ENCODE measurements around the gene SRSF1. TPM values are rescaled to one million over a fixed set of nuclear protein-coding genes. Genes with fewer than 3 reads are reported as not detected.
"Not testable (repeated sequence)": the region's sequence is repeated elsewhere in the genome, so short reads cannot be mapped to it uniquely, and the experiment has no call there.

SRSF1 gene
- total RNA-seq, 1 donor from 2014 or later, result 92.4 TPM

DNA sequence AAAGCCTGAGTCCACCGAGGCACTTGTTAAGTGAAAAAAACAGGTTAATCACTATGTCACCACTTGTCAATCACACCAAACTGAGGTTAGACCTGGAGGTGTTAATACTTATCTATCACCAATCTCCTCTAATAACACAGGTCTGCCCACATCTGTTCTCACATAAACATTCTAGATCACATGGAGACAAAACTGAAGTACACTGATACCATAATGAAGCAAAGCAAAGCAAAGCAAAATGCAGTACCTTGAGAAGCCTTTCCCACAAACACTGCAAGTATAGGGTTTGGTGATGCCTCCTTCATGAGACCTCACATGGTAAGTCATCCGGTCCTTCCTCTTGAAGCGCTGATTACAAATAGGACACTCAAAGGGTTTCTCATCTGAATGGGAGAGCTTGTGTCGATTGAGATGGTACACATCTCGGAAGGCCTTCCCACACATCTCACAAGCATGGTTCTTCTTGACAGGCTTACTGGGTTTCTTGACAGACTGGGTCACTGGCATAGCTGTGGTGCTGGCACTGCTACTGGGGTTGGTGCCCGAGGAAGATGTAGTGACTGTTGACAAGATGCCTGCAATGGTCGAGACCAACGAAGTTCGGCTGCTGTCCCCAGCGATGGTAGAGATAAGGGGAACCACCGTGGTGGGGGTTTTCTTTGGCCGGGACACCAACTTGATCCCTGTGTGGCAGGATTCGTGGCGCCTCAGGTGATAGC lies 24.4 kb downstream of the SRSF1 start:
- intact Hi-C loops (cut with micrococcal nuclease), result no loop called here
- no peak for DNase-seq
- TF ChIP-seq, protein P1, sequence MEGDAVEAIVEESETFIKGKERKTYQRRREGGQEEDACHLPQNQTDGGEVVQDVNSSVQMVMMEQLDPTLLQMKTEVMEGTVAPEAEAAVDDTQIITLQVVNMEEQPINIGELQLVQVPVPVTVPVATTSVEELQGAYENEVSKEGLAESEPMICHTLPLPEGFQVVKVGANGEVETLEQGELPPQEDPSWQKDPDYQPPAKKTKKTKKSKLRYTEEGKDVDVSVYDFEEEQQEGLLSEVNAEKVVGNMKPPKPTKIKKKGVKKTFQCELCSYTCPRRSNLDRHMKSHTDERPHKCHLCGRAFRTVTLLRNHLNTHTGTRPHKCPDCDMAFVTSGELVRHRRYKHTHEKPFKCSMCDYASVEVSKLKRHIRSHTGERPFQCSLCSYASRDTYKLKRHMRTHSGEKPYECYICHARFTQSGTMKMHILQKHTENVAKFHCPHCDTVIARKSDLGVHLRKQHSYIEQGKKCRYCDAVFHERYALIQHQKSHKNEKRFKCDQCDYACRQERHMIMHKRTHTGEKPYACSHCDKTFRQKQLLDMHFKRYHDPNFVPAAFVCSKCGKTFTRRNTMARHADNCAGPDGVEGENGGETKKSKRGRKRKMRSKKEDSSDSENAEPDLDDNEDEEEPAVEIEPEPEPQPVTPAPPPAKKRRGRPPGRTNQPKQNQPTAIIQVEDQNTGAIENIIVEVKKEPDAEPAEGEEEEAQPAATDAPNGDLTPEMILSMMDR (IDR thresholded peaks at IDR 0.05; ENCODE audit: borderline replicate concordance), result no peak
- Histone ChIP-seq H3K4me1 (peaks cover 76% of the 10 kb centered on the region), H3K4me3 (peak overlapping the region; percentile 34), H3K27ac (replicated peaks) (peak overlapping the region; percentile 28), H3K9me3 (replicated peaks) (no peaks in the 10 kb centered on the region), H3K36me3 (peaks cover 53% of the 10 kb centered on the region), H3K27me3 (ENCODE audit: low read depth) (no peaks in the 10 kb centered on the region)

DNA sequence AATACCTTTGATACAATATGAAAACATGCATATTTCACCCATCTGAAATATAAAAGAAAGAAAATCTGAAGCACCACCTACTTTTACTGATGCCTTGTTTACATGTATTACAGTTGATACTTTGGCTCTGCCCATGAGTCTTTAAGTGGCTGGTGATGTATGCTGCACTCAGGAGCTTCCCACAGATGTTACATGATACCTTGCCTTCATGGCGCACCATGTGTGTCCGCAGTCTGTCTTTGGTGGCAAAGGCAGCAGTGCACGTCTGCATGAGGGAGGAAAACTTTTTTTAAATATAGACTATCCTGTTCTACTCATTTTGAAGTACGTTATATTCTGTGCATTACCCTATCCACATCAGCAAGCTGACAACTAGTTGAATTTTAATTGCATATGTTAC lies 26.5 kb downstream of the SRSF1 start:
- TF ChIP-seq, protein P1 (IDR thresholded peaks at IDR 0.05; ENCODE audit: borderline replicate concordance), result no peak
- Histone ChIP-seq H3K9me3 (replicated peaks) (no peaks in the 10 kb centered on the region), H3K4me3 (no peak overlapping the region), H3K4me1 (peaks cover 73% of the 10 kb centered on the region), H3K27ac (replicated peaks) (no peak overlapping the region), H3K36me3 (peaks cover 74% of the 10 kb centered on the region), H3K27me3 (ENCODE audit: low read depth) (no peaks in the 10 kb centered on the region)
- intact Hi-C loops (cut with micrococcal nuclease), result no loop called here
- DNase-seq, result no peak

DNA sequence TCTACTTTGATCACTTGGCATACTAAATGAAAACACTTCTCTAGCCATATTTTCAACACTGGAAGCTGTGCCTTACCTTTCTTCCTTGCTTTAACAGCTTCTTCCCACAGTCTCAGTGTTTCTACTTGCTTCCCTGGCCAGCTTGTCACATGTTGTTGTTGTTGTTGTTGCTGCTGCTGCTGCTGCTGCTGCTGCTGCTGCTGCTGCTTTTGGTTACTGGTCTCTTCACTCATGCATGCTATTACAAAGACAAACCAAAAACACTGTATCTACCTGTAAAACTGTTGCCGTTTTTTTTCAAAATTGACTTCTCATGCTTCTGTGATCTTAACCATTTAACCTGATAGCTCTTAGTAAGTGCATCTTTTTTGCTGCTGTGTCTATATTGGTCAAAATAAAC lies 28.0 kb downstream of the SRSF1 start:
- no peaks in the 10 kb centered on the region for H3K27me3 ChIP-seq (ENCODE audit: low read depth)
- H3K27ac ChIP-seq (replicated peaks), result no peak overlapping the region
- H3K4me3 ChIP-seq, result no peak overlapping the region
- no peaks in the 10 kb centered on the region for H3K9me3 ChIP-seq (replicated peaks)
- intact Hi-C loops (cut with micrococcal nuclease), result no loop called here
- TF ChIP-seq, protein P1 (IDR thresholded peaks at IDR 0.05; ENCODE audit: borderline replicate concordance), result no peak
- peaks cover 85% of the 10 kb centered on the region for H3K36me3 ChIP-seq
- no peak for DNase-seq
- peaks cover 71% of the 10 kb centered on the region for H3K4me1 ChIP-seq

DNA sequence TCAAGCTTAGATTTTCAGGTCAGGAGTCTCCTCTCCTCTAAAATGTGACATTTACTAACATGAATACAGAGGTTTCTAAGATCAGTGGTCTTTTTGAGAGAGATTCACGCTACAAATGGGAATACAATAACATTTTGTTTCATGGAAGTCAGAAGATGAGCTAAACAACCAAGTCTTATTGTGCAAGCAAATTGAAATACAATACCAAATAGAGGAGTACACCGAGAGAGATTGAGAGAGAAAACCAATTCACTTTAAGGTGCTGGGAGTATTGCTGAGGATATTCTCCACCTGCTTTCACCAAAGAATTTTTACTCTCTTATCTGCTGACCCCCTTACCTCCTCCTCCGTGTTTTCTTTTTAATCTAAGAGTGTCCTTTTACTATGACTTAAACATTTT lies 30.5 kb downstream of the SRSF1 start:
- H3K4me3 ChIP-seq, result no peak overlapping the region
- no peaks in the 10 kb centered on the region for H3K9me3 ChIP-seq (replicated peaks)
- intact Hi-C loops (cut with micrococcal nuclease), result no loop called here
- H3K27me3 ChIP-seq (ENCODE audit: low read depth), result no peaks in the 10 kb centered on the region
- TF ChIP-seq, protein P1 (IDR thresholded peaks at IDR 0.05; ENCODE audit: borderline replicate concordance), result no peak
- no peak for DNase-seq
- H3K27ac ChIP-seq (replicated peaks), result peak overlapping the region; percentile 69
- peaks cover 94% of the 10 kb centered on the region for H3K36me3 ChIP-seq
- peaks cover 70% of the 10 kb centered on the region for H3K4me1 ChIP-seq

DNA sequence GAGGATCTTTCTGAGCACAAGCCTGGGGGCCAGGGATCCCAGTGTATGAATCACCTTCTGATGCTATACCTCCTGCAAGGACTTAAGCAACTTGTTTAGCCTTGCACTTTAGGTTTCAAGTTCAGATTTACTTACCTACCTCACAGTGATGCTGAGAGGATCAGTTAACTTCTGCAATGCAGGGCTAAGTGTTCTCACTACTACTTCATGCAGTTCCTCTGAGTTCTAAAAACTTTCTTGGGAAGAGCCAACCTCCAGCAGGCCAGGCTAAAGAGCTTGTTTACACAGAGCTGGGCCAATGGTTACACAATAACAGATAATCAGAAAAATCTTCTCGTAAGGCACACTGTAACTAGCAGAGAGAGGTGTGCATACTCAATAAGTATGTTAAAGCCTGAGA lies 32.0 kb downstream of the SRSF1 start:
- Histone ChIP-seq H3K4me3 (no peak overlapping the region), H3K27ac (replicated peaks) (peak overlapping the region; percentile 69), H3K36me3 (peaks cover 81% of the 10 kb centered on the region), H3K27me3 (ENCODE audit: low read depth) (no peaks in the 10 kb centered on the region), H3K9me3 (replicated peaks) (no peaks in the 10 kb centered on the region), H3K4me1 (peaks cover 57% of the 10 kb centered on the region)
- TF ChIP-seq, protein P1 (IDR thresholded peaks at IDR 0.05; ENCODE audit: borderline replicate concordance), result no peak
- intact Hi-C loops (cut with micrococcal nuclease), result no loop called here
- no peak for DNase-seq

DNA sequence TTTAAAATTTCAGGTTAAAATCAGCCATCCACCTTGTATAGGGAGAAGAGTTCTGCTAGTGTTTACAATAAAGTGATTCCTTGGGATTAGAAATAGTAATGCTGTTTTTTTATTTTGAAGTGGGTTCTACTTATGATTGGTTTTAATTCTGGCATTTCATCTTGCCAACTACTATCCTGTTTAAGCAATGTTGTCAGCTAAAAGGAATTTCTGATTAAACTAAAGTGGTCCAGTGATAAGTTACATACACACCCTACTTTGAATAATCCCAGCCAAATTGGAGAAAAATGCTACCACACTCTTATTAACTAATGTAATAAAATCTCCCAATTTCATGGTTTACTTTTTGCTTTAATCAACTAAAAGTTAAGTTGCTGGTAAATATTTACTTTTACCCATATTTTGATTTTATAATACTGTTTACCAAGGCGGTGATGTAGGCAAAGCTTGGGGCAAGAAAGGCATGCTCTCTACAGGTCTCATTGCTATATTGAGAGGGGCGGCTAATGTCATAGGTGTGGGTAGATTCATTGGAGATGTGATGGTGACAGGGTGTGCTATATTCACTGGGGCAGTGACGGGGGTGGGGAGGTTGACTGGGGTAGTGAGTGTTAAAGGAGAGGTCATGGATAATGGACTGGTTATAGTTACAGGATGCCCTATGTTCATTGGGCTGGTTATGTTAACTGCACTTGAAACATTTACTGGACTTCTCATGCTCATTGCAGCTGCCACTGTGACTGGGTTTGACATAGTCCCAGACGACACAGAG lies 32.8 kb downstream of the SRSF1 start:
- H3K9me3 ChIP-seq (replicated peaks); DNase-seq; H3K27me3 ChIP-seq (ENCODE audit: low read depth); H3K4me3 ChIP-seq; intact Hi-C loops (cut with micrococcal nuclease): not testable (repeated sequence)
- H3K27ac ChIP-seq (replicated peaks), result peak overlapping the region; percentile 69
- H3K4me1 ChIP-seq, result peaks cover 57% of the 10 kb centered on the region
- H3K36me3 ChIP-seq, result peaks cover 73% of the 10 kb centered on the region

Data from left ventricle myocardium inferior (tissue), 1 donor.